Measurements from ENCODE around the gene NFE2L3.

Gene NFE2L3

GRCh38 chr7:26190417-26190869 lies 38.4 kb downstream of the NFE2L3 start:
- H3K79me2 ChIP-seq (ENCODE audit: insufficient read depth, low read length), result peaks cover 46% of the 10 kb centered on the region
- H3K27me3 ChIP-seq (ENCODE audit: insufficient read depth, low read length, poor library complexity), result no peaks in the 10 kb centered on the region
- H3K9me3 ChIP-seq (ENCODE audit: insufficient read depth, low read length, severe bottlenecking), result no peaks in the 10 kb centered on the region
- no peak overlapping the region for H3K4me2 ChIP-seq (ENCODE audit: insufficient read depth, low read length)
- TF ChIP-seq EZH2 (IDR thresholded peaks at IDR 0.05; ENCODE audit: borderline replicate concordance, low read depth, low read length, severe bottlenecking) (no peak), CTCF (IDR thresholded peaks at IDR 0.05; ENCODE audit: borderline replicate concordance, extremely low read depth, low read length, poor library complexity, severe bottlenecking) (no peak)
- H3K36me3 ChIP-seq (ENCODE audit: insufficient read depth, low read length), result peaks cover 70% of the 10 kb centered on the region
- peaks cover 29% of the 10 kb centered on the region for H3K4me1 ChIP-seq (ENCODE audit: insufficient read depth, low read length)
- ATAC-seq (ENCODE audit: insufficient read depth, low read depth) (no peak), DNase-seq (no peak)
- H3K27ac ChIP-seq (ENCODE audit: low read length), result no peak overlapping the region
- H4K20me1 ChIP-seq (ENCODE audit: insufficient read depth, low read length), result peaks cover 88% of the 10 kb centered on the region
- H3K9ac ChIP-seq (ENCODE audit: low read depth, low read length), result no peak overlapping the region
- H3K4me3 ChIP-seq (ENCODE audit: low read depth in 1 of 2, low read length in 2 of 2), result no peak overlapping the region
- no peak overlapping the region for H2AFZ ChIP-seq (ENCODE audit: low read depth, low read length)

GRCh38 chr7:26191233-26191973 lies 39.4 kb downstream of the NFE2L3 start:
- H3K4me2 ChIP-seq (ENCODE audit: insufficient read depth, low read length), result no peak overlapping the region
- H3K79me2 ChIP-seq (ENCODE audit: insufficient read depth, low read length), result peaks cover 56% of the 10 kb centered on the region
- H4K20me1 ChIP-seq (ENCODE audit: insufficient read depth, low read length), result peaks cover 95% of the 10 kb centered on the region

GRCh38 chr7:26191974-26192479 lies 40.0 kb downstream of the NFE2L3 start:
- H3K27me3 ChIP-seq (ENCODE audit: insufficient read depth, low read length, poor library complexity), result no peaks in the 10 kb centered on the region
- H3K79me2 ChIP-seq (ENCODE audit: insufficient read depth, low read length), result peaks cover 62% of the 10 kb centered on the region
- DNase-seq (no peak), ATAC-seq (ENCODE audit: insufficient read depth, low read depth) (no peak)
- H3K9me3 ChIP-seq (ENCODE audit: insufficient read depth, low read length, severe bottlenecking), result no peaks in the 10 kb centered on the region
- peaks cover 96% of the 10 kb centered on the region for H4K20me1 ChIP-seq (ENCODE audit: insufficient read depth, low read length)
- H3K4me2 ChIP-seq (ENCODE audit: insufficient read depth, low read length), result peak overlapping the region; percentile 72; the same call in 1 of the 2 replicates
- no peak overlapping the region for H2AFZ ChIP-seq (ENCODE audit: low read depth, low read length)
- peaks cover 86% of the 10 kb centered on the region for H3K36me3 ChIP-seq (ENCODE audit: insufficient read depth, low read length)
- peaks cover 45% of the 10 kb centered on the region for H3K4me1 ChIP-seq (ENCODE audit: insufficient read depth, low read length)
- H3K4me3 ChIP-seq (ENCODE audit: low read depth in 1 of 2, low read length in 2 of 2), result no peak overlapping the region
- no peak overlapping the region for H3K9ac ChIP-seq (ENCODE audit: low read depth, low read length)
- H3K27ac ChIP-seq (ENCODE audit: low read length), result no peak overlapping the region
- no peak for TF ChIP-seq EZH2 (IDR thresholded peaks at IDR 0.05; ENCODE audit: borderline replicate concordance, low read depth, low read length, severe bottlenecking)
- TF ChIP-seq CTCF (IDR thresholded peaks at IDR 0.05; ENCODE audit: borderline replicate concordance, extremely low read depth, low read length, poor library complexity, severe bottlenecking), result no peak

More at GRCh38 chr7:26191233-26191973, 39.4 kb downstream of the NFE2L3 start:
- no peak for DNase-seq
- no peak overlapping the region for H3K4me3 ChIP-seq (ENCODE audit: low read depth in 1 of 2, low read length in 2 of 2)
- H3K9ac ChIP-seq (ENCODE audit: low read depth, low read length), result no peak overlapping the region
- TF ChIP-seq EZH2 (IDR thresholded peaks at IDR 0.05; ENCODE audit: borderline replicate concordance, low read depth, low read length, severe bottlenecking), result no peak
- TF ChIP-seq CTCF (IDR thresholded peaks at IDR 0.05; ENCODE audit: borderline replicate concordance, extremely low read depth, low read length, poor library complexity, severe bottlenecking), result no peak
- ATAC-seq (ENCODE audit: insufficient read depth, low read depth), result no peak
- H2AFZ ChIP-seq (ENCODE audit: low read depth, low read length), result no peak overlapping the region
- no peak overlapping the region for H3K27ac ChIP-seq (ENCODE audit: low read length)
- no peaks in the 10 kb centered on the region for H3K9me3 ChIP-seq (ENCODE audit: insufficient read depth, low read length, severe bottlenecking)
- H3K36me3 ChIP-seq (ENCODE audit: insufficient read depth, low read length), result peaks cover 80% of the 10 kb centered on the region
- H3K27me3 ChIP-seq (ENCODE audit: insufficient read depth, low read length, poor library complexity), result no peaks in the 10 kb centered on the region
- peaks cover 38% of the 10 kb centered on the region for H3K4me1 ChIP-seq (ENCODE audit: insufficient read depth, low read length)

Data from DND-41 (cell line).